A549 (cell line): ENCODE results near the gene MYOT.

Source experiments
- CEBPB ChIP-seq, 2 experiments: fragments of >200 bp in 1 of 2; sonication (Bioruptor Twin) in 1 of 2; formaldehyde crosslinking in 1 of 2; IDR thresholded peaks; 2 replicates each; pipeline ENCODE4 v1.6.1; 2012 to 2016
- EP300 ChIP-seq, 2 experiments: fragments of >200 bp; sonication (Bioruptor Twin); formaldehyde crosslinking; IDR thresholded peaks; 2 replicates in 1 of 2; 3 replicates in 1 of 2; pipeline ENCODE4 v1.6.1; 2016 to 2017
- MAX ChIP-seq: IDR thresholded peaks from 2 replicates; pipeline ENCODE4 v1.6.1; 2012
- NR3C1 ChIP-seq: fragments of >200 bp; sonication (Bioruptor Twin); formaldehyde crosslinking; IDR thresholded peaks from 3 replicates; pipeline ENCODE4 v1.6.1; 2017
- PBX3 ChIP-seq: IDR thresholded peaks from 2 replicates; pipeline ENCODE4 v1.6.1; 2012
- POLR2A ChIP-seq: IDR thresholded peaks from 2 replicates; pipeline ENCODE4 v1.6.1; 2012; ENCODE audit warnings: mild to moderate bottlenecking, low read length
- RAD21 ChIP-seq, 2 experiments: fragments of >200 bp in 1 of 2; sonication (Bioruptor Twin) in 1 of 2; formaldehyde crosslinking in 1 of 2; IDR thresholded peaks in 1 of 2; conservative IDR thresholded peaks in 1 of 2; 2 replicates in 1 of 2; 3 replicates in 1 of 2; pipeline ENCODE4 v1.6.1; 2012 to 2018; ENCODE audit warnings: inconsistent platforms in 1 of 2
- REST ChIP-seq: fragments of 200-600 bp; sonication (generic); IDR thresholded peaks from 2 replicates; pipeline ENCODE4 v1.6.1; 2016; ENCODE audit warnings: antibody characterized with exemption, mild to moderate bottlenecking, moderate library complexity
- RFX5 ChIP-seq: fragments of 450-650 bp; IDR thresholded peaks from 2 replicates; pipeline ENCODE4 v1.7.1; 2014; ENCODE audit warnings: antibody characterized with exemption, mild to moderate bottlenecking, moderate library complexity
- SREBF2 ChIP-seq: fragments of 450-650 bp; IDR thresholded peaks from 2 replicates; pipeline ENCODE4 v1.6.1; 2014; ENCODE audit warnings: mild to moderate bottlenecking, moderate library complexity
- TF ChIP-seq, protein P1 (sequence below): fragments of >200 bp; sonication (Bioruptor Twin); formaldehyde crosslinking; IDR thresholded peaks from 3 replicates; pipeline ENCODE4 v1.5.1; 2016
- TF ChIP-seq, protein P2 (sequence below): fragments of 450-650 bp; IDR thresholded peaks from 2 replicates; pipeline ENCODE4 v1.6.1; 2014; ENCODE audit warnings: antibody characterized with exemption

DNA sequence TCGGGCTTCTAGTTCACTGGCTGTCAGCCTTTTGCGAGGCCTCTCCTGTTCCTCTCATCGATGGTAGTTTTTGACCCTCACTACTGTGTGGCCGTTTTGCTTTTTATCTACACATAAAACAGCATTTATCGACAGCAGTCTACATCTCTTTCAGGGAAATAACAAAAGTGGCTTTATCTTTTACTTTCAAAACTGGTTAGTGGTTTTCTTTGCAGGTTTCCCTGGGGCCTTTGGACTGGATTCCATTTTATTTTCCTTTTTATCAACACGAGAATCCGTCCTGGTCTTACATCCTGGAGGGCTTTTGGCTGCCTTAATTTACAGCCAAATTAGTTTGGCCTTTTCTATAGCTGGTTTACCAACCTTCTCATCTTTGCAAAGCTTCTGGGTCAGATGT, 20.8 kb downstream of the MYOT start:
- TF ChIP-seq RFX5 (no peak), EP300 (IDR thresholded peaks at IDR 0.05) (no peak), RAD21 (conservative IDR thresholded peaks at IDR 0.05 in 1 of 2, IDR thresholded peaks at IDR 0.05 in 1 of 2) (no peak), MAX (no peak), SREBF2 (no peak), PBX3 (no peak), REST (no peak), CEBPB (IDR thresholded peaks at IDR 0.05) (no peak), POLR2A (no peak), NR3C1 (no peak)
- TF ChIP-seq, protein P1, sequence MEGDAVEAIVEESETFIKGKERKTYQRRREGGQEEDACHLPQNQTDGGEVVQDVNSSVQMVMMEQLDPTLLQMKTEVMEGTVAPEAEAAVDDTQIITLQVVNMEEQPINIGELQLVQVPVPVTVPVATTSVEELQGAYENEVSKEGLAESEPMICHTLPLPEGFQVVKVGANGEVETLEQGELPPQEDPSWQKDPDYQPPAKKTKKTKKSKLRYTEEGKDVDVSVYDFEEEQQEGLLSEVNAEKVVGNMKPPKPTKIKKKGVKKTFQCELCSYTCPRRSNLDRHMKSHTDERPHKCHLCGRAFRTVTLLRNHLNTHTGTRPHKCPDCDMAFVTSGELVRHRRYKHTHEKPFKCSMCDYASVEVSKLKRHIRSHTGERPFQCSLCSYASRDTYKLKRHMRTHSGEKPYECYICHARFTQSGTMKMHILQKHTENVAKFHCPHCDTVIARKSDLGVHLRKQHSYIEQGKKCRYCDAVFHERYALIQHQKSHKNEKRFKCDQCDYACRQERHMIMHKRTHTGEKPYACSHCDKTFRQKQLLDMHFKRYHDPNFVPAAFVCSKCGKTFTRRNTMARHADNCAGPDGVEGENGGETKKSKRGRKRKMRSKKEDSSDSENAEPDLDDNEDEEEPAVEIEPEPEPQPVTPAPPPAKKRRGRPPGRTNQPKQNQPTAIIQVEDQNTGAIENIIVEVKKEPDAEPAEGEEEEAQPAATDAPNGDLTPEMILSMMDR = no peak
- TF ChIP-seq, protein P2, sequence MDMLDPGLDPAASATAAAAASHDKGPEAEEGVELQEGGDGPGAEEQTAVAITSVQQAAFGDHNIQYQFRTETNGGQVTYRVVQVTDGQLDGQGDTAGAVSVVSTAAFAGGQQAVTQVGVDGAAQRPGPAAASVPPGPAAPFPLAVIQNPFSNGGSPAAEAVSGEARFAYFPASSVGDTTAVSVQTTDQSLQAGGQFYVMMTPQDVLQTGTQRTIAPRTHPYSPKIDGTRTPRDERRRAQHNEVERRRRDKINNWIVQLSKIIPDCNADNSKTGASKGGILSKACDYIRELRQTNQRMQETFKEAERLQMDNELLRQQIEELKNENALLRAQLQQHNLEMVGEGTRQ = no peak
